ENCODE results near the gene MBD3. TPM values are rescaled to one million over a fixed set of nuclear protein-coding genes. Genes with fewer than 3 reads are reported as not detected.

MBD3 gene
- total RNA-seq, 6 experiments from 2014 or later = 75.6 to 104 (median 85.7) TPM

DNA sequence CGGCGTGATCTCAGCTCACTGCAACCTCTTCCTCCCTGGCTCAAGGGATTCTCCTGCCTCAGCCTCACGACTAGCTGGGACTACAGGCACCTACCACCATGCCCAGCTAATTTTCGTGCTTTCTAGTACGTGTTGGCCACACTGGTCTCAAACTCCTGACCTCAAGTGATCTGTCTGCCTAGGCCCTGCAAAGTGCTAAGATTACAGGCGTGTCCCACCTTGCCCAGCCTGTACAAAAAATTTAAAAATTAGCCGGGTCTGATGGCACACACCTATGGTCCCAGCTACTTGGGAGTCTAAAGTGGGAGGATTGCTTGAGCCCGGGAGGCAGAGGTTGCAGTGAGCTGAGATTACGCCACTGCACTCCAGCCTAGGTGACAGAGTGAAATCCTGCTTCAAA is 19.9 kb downstream of the MBD3 start:
- Mint-ChIP-seq H3K4me3 (no peak overlapping the region), H3K36me3 (ENCODE audit: low read depth) (no peaks in the 10 kb centered on the region), H3K27ac (no peak overlapping the region), H3K4me1 (ENCODE audit: low read depth) (peaks cover 7% of the 10 kb centered on the region), H3K9me3 (no peaks in the 10 kb centered on the region), H3K27me3 (ENCODE audit: insufficient read depth) (peaks cover 3% of the 10 kb centered on the region)
- DNase-seq = no peak
- TF ChIP-seq, protein P1, sequence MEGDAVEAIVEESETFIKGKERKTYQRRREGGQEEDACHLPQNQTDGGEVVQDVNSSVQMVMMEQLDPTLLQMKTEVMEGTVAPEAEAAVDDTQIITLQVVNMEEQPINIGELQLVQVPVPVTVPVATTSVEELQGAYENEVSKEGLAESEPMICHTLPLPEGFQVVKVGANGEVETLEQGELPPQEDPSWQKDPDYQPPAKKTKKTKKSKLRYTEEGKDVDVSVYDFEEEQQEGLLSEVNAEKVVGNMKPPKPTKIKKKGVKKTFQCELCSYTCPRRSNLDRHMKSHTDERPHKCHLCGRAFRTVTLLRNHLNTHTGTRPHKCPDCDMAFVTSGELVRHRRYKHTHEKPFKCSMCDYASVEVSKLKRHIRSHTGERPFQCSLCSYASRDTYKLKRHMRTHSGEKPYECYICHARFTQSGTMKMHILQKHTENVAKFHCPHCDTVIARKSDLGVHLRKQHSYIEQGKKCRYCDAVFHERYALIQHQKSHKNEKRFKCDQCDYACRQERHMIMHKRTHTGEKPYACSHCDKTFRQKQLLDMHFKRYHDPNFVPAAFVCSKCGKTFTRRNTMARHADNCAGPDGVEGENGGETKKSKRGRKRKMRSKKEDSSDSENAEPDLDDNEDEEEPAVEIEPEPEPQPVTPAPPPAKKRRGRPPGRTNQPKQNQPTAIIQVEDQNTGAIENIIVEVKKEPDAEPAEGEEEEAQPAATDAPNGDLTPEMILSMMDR (IDR thresholded peaks at IDR 0.05) = no peak

- no peak overlapping the region for H3K4me3 Mint-ChIP-seq
- DNase-seq = no peak
- TF ChIP-seq, protein P1 (IDR thresholded peaks at IDR 0.05) = no peak
- H3K27ac Mint-ChIP-seq = no peak overlapping the region
- peaks cover 7% of the 10 kb centered on the region for H3K4me1 Mint-ChIP-seq (ENCODE audit: low read depth)
- H3K27me3 Mint-ChIP-seq (ENCODE audit: insufficient read depth) = peaks cover 3% of the 10 kb centered on the region
- H3K9me3 Mint-ChIP-seq = no peaks in the 10 kb centered on the region
- H3K36me3 Mint-ChIP-seq (ENCODE audit: low read depth) = no peaks in the 10 kb centered on the region
These were observed 21.3 kb downstream of the MBD3 start for GRCh38 chr19:1571358-1571757.

DNA sequence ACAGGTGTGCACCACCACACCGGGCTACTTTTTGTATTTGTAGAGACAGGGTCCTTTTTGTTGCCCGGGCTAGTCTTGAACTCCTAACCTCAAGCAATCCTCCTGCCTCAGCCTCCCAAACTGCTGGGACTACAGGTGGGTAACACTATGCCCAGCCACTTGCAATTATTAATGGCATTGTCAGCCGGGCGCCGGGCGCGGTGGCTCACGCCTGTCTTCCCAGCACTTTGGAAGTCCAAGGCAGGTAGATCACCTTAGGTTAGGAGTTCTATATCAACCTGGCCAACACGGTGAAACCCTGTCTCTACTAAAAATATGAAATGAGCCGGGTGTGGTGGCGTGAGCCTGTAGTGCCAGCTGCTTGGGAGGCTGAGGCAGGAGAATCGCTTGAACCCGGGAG is 21.8 kb downstream of the MBD3 start:
- H3K27ac Mint-ChIP-seq = no peak overlapping the region
- H3K4me3 Mint-ChIP-seq = no peak overlapping the region
- peaks cover 3% of the 10 kb centered on the region for H3K27me3 Mint-ChIP-seq (ENCODE audit: insufficient read depth)
- DNase-seq = no peak
- no peaks in the 10 kb centered on the region for H3K36me3 Mint-ChIP-seq (ENCODE audit: low read depth)
- no peaks in the 10 kb centered on the region for H3K9me3 Mint-ChIP-seq
- TF ChIP-seq, protein P1 (IDR thresholded peaks at IDR 0.05) = no peak
- peaks cover 7% of the 10 kb centered on the region for H3K4me1 Mint-ChIP-seq (ENCODE audit: low read depth)

DNA sequence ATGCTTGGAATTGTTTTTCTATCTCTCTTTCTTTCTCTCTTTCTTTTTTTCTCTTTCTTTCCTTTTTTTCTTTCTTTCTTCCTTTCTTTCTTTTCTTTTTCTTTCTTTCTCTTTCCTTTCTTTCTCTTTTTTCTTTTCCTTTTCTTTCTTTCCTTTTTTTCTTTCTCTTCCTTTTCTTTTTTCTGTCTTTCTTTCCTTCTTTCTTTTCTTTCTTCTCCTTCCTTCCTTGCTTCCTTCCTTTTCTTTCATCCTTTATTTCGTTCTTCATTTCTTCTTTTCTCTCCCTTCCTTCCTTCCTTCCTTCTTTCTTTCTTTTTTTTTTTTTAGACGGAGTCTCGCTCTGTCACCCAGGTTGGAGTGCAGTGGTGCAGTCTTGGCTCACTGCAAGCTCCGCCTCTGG is 22.7 kb downstream of the MBD3 start:
- H3K27me3 Mint-ChIP-seq (ENCODE audit: insufficient read depth) = peaks cover 3% of the 10 kb centered on the region
- peaks cover 7% of the 10 kb centered on the region for H3K4me1 Mint-ChIP-seq (ENCODE audit: low read depth)
- H3K36me3 Mint-ChIP-seq (ENCODE audit: low read depth) = no peaks in the 10 kb centered on the region
- no peak overlapping the region for H3K4me3 Mint-ChIP-seq
- H3K9me3 Mint-ChIP-seq = no peaks in the 10 kb centered on the region
- H3K27ac Mint-ChIP-seq = no peak overlapping the region
- DNase-seq = no peak
- TF ChIP-seq, protein P1 (IDR thresholded peaks at IDR 0.05) = no peak

GRCh38 chr19:1568320-1569019 is 24.2 kb downstream of the MBD3 start, which contains the start of gene MEX3D:
MEX3D (minus strand) TSS chr19:1568325; CDS start chr19:1568058, 267 bp downstream.
- TF ChIP-seq, protein P1 (IDR thresholded peaks at IDR 0.05) = no peak
- Mint-ChIP-seq H3K27ac (no peak within 1 kb of the TSS), H3K36me3 (ENCODE audit: low read depth) (no peaks in the 10 kb centered on the region), H3K4me3 (peak within 1 kb of the TSS; percentile 76), H3K9me3 (no peaks in the 10 kb centered on the region), H3K27me3 (ENCODE audit: insufficient read depth) (peaks cover 3% of the 10 kb centered on the region), H3K4me1 (ENCODE audit: low read depth) (peaks cover 4% of the 10 kb centered on the region)
- DNase-seq = no peak
